Vagina (tissue), 2 donors: Measurements from ENCODE around the gene OR2AG2.

Experiments used
- POLR2A ChIP-seq, 2 donors: fragments of 450-650 bp; IDR thresholded peaks; one replicate each; pipeline ENCODE4 v1.6.1; 2017; ENCODE audit warnings: antibody characterized with exemption in 2 of 2, mild to moderate bottlenecking in 2 of 2, moderate library complexity in 2 of 2
- POLR2AphosphoS5 ChIP-seq, 2 donors: sonication (generic); formaldehyde crosslinking; IDR thresholded peaks; one replicate each; pipeline ENCODE4 v1.9.0; 2017; ENCODE audit warnings: antibody characterized with exemption in 2 of 2, mild to moderate bottlenecking in 2 of 2, low read depth in 1 of 2; ENCODE audit not compliant: insufficient read depth in 1 of 2
- TF ChIP-seq, protein P1 (sequence below), 3 experiments: fragments of 450-650 bp in 2 of 3; fragments of 200-600 bp in 1 of 3; sonication (generic) in 1 of 3; IDR thresholded peaks; one replicate each; pipeline ENCODE4 v1.5.1; 2017 to 2019; ENCODE audit warnings: antibody characterized with exemption in 3 of 3, mild to moderate bottlenecking in 2 of 3, moderate library complexity in 2 of 3

GRCh38 chr11:6778518-6778917 is 6.7 kb upstream of the OR2AG2 start:
- TF ChIP-seq, protein P1, sequence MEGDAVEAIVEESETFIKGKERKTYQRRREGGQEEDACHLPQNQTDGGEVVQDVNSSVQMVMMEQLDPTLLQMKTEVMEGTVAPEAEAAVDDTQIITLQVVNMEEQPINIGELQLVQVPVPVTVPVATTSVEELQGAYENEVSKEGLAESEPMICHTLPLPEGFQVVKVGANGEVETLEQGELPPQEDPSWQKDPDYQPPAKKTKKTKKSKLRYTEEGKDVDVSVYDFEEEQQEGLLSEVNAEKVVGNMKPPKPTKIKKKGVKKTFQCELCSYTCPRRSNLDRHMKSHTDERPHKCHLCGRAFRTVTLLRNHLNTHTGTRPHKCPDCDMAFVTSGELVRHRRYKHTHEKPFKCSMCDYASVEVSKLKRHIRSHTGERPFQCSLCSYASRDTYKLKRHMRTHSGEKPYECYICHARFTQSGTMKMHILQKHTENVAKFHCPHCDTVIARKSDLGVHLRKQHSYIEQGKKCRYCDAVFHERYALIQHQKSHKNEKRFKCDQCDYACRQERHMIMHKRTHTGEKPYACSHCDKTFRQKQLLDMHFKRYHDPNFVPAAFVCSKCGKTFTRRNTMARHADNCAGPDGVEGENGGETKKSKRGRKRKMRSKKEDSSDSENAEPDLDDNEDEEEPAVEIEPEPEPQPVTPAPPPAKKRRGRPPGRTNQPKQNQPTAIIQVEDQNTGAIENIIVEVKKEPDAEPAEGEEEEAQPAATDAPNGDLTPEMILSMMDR (IDR thresholded peaks at IDR 0.05): no peak
- TF ChIP-seq POLR2AphosphoS5 (IDR thresholded peaks at IDR 0.05; ENCODE audit: insufficient read depth in 1 of 2, low read depth in 1 of 2) (no peak), POLR2A (IDR thresholded peaks at IDR 0.05) (no peak)
